ENCODE measurements around the gene PROS1.

GRCh38 chr3:94015025-94015424 lies 41.3 kb upstream of the PROS1 start:
- TF ChIP-seq EZH2 (IDR thresholded peaks at IDR 0.05) = no peak
- no peak for TF ChIP-seq POLR2AphosphoS5 (IDR thresholded peaks at IDR 0.05; ENCODE audit: borderline replicate concordance, low read depth, low read length)
